ENCODE data around the gene SHLD1. TPM values are rescaled to one million over a fixed set of nuclear protein-coding genes. Genes with fewer than 3 reads are reported as not detected.

The SHLD1 gene
- polyA plus RNA-seq, 1 donor from 2014 or later, result 15.3 TPM

DNA sequence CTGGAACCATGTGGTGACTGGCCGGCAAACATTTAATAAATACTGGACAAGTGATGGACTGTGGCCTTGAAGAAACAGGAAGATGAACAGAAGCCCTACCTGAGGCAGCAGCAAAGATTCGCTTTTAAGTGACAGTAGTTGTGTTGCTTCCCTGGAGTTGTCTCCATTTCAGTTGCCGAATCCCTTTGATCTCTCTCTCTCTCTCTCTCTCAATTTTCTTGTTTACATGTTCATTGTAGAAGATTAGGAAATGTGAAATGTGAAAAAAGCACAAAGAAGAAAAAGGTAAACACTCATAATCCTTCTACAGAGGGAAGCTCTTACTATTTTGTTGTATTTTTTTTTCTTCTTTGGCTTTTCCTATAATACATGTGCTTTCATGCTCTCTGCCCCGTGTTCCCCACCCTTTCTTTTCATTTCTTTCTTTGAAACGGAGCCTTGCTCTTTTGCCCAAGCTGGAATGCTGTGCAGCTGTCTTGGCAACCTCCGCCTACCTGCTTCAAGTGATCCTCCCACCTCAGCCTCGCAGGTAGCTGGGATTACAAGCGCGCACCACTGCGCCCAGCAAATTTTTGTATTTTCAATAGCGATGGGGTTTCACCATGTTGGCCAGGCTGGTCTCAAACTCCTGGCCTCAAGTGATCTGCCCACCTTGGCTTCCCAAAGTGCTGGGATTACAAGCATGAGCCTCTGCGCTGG, 81.5 kb downstream of the SHLD1 start:
- no peak overlapping the region for H3K4me2 ChIP-seq (ENCODE audit: low read length)
- no peaks in the 10 kb centered on the region for H4K20me1 ChIP-seq (ENCODE audit: insufficient read depth)
- H3K27me3 ChIP-seq (ENCODE audit: insufficient read depth, low read depth, low read length), result no peaks in the 10 kb centered on the region
- no peak for TF ChIP-seq POLR2AphosphoS5 (IDR thresholded peaks at IDR 0.05)
- TF ChIP-seq, protein P1, sequence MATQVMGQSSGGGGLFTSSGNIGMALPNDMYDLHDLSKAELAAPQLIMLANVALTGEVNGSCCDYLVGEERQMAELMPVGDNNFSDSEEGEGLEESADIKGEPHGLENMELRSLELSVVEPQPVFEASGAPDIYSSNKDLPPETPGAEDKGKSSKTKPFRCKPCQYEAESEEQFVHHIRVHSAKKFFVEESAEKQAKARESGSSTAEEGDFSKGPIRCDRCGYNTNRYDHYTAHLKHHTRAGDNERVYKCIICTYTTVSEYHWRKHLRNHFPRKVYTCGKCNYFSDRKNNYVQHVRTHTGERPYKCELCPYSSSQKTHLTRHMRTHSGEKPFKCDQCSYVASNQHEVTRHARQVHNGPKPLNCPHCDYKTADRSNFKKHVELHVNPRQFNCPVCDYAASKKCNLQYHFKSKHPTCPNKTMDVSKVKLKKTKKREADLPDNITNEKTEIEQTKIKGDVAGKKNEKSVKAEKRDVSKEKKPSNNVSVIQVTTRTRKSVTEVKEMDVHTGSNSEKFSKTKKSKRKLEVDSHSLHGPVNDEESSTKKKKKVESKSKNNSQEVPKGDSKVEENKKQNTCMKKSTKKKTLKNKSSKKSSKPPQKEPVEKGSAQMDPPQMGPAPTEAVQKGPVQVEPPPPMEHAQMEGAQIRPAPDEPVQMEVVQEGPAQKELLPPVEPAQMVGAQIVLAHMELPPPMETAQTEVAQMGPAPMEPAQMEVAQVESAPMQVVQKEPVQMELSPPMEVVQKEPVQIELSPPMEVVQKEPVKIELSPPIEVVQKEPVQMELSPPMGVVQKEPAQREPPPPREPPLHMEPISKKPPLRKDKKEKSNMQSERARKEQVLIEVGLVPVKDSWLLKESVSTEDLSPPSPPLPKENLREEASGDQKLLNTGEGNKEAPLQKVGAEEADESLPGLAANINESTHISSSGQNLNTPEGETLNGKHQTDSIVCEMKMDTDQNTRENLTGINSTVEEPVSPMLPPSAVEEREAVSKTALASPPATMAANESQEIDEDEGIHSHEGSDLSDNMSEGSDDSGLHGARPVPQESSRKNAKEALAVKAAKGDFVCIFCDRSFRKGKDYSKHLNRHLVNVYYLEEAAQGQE (IDR thresholded peaks at IDR 0.05; ENCODE audit: borderline replicate concordance), result no peak
- no peak for TF ChIP-seq SMC3 (conservative IDR thresholded peaks at IDR 0.05; ENCODE audit: poor library complexity)
- TF ChIP-seq RAD21 (conservative IDR thresholded peaks at IDR 0.05), result no peak
- TF ChIP-seq, protein P2, sequence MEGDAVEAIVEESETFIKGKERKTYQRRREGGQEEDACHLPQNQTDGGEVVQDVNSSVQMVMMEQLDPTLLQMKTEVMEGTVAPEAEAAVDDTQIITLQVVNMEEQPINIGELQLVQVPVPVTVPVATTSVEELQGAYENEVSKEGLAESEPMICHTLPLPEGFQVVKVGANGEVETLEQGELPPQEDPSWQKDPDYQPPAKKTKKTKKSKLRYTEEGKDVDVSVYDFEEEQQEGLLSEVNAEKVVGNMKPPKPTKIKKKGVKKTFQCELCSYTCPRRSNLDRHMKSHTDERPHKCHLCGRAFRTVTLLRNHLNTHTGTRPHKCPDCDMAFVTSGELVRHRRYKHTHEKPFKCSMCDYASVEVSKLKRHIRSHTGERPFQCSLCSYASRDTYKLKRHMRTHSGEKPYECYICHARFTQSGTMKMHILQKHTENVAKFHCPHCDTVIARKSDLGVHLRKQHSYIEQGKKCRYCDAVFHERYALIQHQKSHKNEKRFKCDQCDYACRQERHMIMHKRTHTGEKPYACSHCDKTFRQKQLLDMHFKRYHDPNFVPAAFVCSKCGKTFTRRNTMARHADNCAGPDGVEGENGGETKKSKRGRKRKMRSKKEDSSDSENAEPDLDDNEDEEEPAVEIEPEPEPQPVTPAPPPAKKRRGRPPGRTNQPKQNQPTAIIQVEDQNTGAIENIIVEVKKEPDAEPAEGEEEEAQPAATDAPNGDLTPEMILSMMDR (IDR thresholded peaks at IDR 0.05; ENCODE audit: poor library complexity, severe bottlenecking), result no peak
- TF ChIP-seq EP300 (conservative IDR thresholded peaks at IDR 0.05; ENCODE audit: poor library complexity, severe bottlenecking), result no peak
- TF ChIP-seq EZH2 (IDR thresholded peaks at IDR 0.05; ENCODE audit: borderline replicate concordance, insufficient read depth, low read length, poor library complexity, severe bottlenecking), result no peak
- no peak for TF ChIP-seq MXI1 (conservative IDR thresholded peaks at IDR 0.05; ENCODE audit: poor library complexity, severe bottlenecking)
- TF ChIP-seq TAF1 (IDR thresholded peaks at IDR 0.05; ENCODE audit: low read depth), result no peak
- H2AFZ ChIP-seq (ENCODE audit: low read depth, low read length), result no peak overlapping the region
- no peaks in the 10 kb centered on the region for H3K79me2 ChIP-seq (replicated peaks; ENCODE audit: insufficient read depth, low read length)
- H3K9ac ChIP-seq (ENCODE audit: low read length), result no peak overlapping the region
- H3F3A ChIP-seq (ENCODE audit: insufficient read depth, low read length, poor library complexity, severe bottlenecking), result no peaks in the 10 kb centered on the region
- H3K27ac ChIP-seq (ENCODE audit: low read length), result no peak overlapping the region
- no peak overlapping the region for H3K4me3 ChIP-seq (ENCODE audit: low read length)
- no peaks in the 10 kb centered on the region for H3K9me3 ChIP-seq (ENCODE audit: low read length)
- no peaks in the 10 kb centered on the region for H3K9me2 ChIP-seq (ENCODE audit: insufficient read depth, low read length)
- H3K36me3 ChIP-seq (ENCODE audit: insufficient read depth, low read length), result no peaks in the 10 kb centered on the region

DNA sequence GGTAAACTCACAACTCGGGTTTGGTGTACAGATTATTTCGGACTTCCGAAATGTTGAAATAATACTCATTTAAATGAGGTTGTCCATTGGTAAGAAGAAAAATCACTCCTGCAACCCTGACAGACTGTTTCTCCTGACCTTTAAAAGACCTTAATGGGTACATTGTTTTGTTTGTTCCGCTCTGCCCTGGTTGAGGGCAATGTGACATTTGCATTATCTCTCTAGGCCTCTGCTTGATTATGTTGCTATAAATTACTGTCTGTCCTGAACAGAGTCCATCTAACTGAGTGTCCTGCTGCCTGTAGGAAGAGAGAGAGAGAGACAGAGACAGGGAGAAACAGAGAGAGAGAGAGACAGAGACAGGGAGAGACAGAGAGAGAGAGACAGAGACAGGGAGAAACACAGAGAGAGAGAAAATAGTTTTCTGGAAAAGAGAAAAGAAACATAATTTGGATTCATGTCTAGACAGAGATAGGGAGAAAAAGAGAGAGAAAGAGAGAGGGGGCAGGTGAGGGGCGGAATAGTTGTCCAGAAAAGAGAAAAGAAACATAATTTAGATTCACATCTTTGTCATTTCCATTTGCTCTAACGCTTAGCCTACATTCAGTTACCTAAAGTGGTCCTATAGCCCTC, 83.2 kb downstream of the SHLD1 start:
- no peaks in the 10 kb centered on the region for H3K79me2 ChIP-seq (replicated peaks; ENCODE audit: insufficient read depth, low read length)
- H3K36me3 ChIP-seq (ENCODE audit: insufficient read depth, low read length), result no peaks in the 10 kb centered on the region
- H2AFZ ChIP-seq (ENCODE audit: low read depth, low read length), result no peak overlapping the region
- no peaks in the 10 kb centered on the region for H3K9me3 ChIP-seq (ENCODE audit: low read length)
- no peak overlapping the region for H3K9ac ChIP-seq (ENCODE audit: low read length)
- H3K9me2 ChIP-seq (ENCODE audit: insufficient read depth, low read length), result no peaks in the 10 kb centered on the region
- no peaks in the 10 kb centered on the region for H4K20me1 ChIP-seq (ENCODE audit: insufficient read depth)
- H3K27ac ChIP-seq (ENCODE audit: low read length), result no peak overlapping the region
- H3K4me3 ChIP-seq (ENCODE audit: low read length), result no peak overlapping the region
- H3K4me2 ChIP-seq (ENCODE audit: low read length), result no peak overlapping the region
- no peaks in the 10 kb centered on the region for H3F3A ChIP-seq (ENCODE audit: insufficient read depth, low read length, poor library complexity, severe bottlenecking)
- TF ChIP-seq, protein P2 (IDR thresholded peaks at IDR 0.05; ENCODE audit: poor library complexity, severe bottlenecking), result no peak
- H3K27me3 ChIP-seq (ENCODE audit: insufficient read depth, low read depth, low read length), result no peaks in the 10 kb centered on the region
